ENCODE data around the gene SLC35B2. TPM values are rescaled to one million over a fixed set of nuclear protein-coding genes. Genes with fewer than 3 reads are reported as not detected.

The SLC35B2 gene
- total and polyA plus RNA-seq, 2 donors from 2014 or later: 45.1 to 49.5 TPM

DNA sequence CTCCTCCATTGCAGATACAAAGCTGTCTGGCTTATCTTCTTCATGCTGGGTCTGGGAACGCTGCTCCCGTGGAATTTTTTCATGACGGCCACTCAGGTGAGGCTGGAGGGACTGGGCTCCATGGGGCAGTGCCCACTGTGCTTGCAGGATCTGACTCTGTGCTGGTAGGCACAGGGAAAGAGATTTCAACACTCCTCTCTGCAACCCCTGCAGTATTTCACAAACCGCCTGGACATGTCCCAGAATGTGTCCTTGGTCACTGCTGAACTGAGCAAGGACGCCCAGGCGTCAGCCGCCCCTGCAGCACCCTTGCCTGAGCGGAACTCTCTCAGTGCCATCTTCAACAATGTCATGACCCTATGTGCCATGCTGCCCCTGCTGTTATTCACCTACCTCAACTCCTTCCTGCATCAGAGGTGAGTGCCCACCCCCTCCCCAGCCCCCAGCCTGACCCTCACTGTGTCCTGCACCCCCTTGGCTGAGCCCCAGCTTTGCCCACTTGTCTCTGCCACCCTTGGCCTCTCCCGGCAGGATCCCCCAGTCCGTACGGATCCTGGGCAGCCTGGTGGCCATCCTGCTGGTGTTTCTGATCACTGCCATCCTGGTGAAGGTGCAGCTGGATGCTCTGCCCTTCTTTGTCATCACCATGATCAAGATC is 27.8 kb downstream of the SLC35B2 start:
- Histone ChIP-seq H3K27ac (ENCODE audit: low read depth in 2 of 2, low read length in 2 of 2) (no peak overlapping the region), H3K4me1 (ENCODE audit: control insufficient read depth in 2 of 3, insufficient read depth in 2 of 3, low read depth in 1 of 3, low read length in 3 of 3) (peaks cover 0 to 24% (median 21%) of the 10 kb centered on the region in 3 donors), H3K9ac (ENCODE audit: low read length in 3 of 3) (no peak overlapping the region), H3K9me3 (ENCODE audit: control insufficient read depth in 2 of 3, insufficient read depth in 1 of 3, low read length in 3 of 3) (no peaks in the 10 kb centered on the region), H3K27me3 (ENCODE audit: control insufficient read depth, insufficient read depth, low read length) (no peaks in the 10 kb centered on the region), H3K36me3 (ENCODE audit: control insufficient read depth in 2 of 3, insufficient read depth in 3 of 3, low read length in 3 of 3) (peaks cover 0 to 5% (median 0%) of the 10 kb centered on the region in 3 donors), H3K4me3 (ENCODE audit: low read length in 3 of 3) (no peak overlapping the region)
- TF ChIP-seq, protein P1, sequence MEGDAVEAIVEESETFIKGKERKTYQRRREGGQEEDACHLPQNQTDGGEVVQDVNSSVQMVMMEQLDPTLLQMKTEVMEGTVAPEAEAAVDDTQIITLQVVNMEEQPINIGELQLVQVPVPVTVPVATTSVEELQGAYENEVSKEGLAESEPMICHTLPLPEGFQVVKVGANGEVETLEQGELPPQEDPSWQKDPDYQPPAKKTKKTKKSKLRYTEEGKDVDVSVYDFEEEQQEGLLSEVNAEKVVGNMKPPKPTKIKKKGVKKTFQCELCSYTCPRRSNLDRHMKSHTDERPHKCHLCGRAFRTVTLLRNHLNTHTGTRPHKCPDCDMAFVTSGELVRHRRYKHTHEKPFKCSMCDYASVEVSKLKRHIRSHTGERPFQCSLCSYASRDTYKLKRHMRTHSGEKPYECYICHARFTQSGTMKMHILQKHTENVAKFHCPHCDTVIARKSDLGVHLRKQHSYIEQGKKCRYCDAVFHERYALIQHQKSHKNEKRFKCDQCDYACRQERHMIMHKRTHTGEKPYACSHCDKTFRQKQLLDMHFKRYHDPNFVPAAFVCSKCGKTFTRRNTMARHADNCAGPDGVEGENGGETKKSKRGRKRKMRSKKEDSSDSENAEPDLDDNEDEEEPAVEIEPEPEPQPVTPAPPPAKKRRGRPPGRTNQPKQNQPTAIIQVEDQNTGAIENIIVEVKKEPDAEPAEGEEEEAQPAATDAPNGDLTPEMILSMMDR (IDR thresholded peaks at IDR 0.05; ENCODE audit: borderline replicate concordance, extremely low read depth, insufficient read depth): no peak
- intact Hi-C loops (cut with DNase I): no loop called here
- DNase-seq (no peak), FAIRE-seq (no peak)

DNA sequence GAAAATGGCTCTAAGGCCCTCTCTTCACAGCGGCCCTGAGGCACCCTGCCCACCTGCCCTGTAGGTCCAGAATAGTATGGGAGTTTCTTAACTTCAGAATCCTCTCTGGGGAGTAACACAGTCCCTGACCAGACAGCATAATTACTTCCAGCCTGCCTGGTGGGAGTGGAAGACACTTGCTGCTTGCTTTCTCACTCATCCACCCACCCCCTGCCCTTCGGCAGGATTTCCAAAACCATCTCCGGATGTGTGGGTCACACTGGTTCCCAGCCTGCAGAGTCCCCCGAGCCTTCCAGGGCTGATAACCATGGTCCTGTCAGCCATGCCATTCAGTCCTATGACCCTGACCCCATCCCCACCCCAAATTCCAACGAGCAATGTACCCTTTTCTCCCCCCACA is 28.5 kb downstream of the SLC35B2 start:
- Histone ChIP-seq H3K27me3 (ENCODE audit: control insufficient read depth, insufficient read depth, low read length) (no peaks in the 10 kb centered on the region), H3K27ac (ENCODE audit: low read depth in 2 of 2, low read length in 2 of 2) (no peak overlapping the region), H3K4me1 (ENCODE audit: control insufficient read depth in 2 of 3, insufficient read depth in 2 of 3, low read depth in 1 of 3, low read length in 3 of 3) (peaks cover 0 to 22% (median 22%) of the 10 kb centered on the region in 3 donors), H3K4me3 (ENCODE audit: low read length in 3 of 3) (no peak overlapping the region), H3K9me3 (ENCODE audit: control insufficient read depth in 2 of 3, insufficient read depth in 1 of 3, low read length in 3 of 3) (no peaks in the 10 kb centered on the region), H3K36me3 (ENCODE audit: control insufficient read depth in 2 of 3, insufficient read depth in 3 of 3, low read length in 3 of 3) (peaks cover 0 to 5% (median 0%) of the 10 kb centered on the region in 3 donors), H3K9ac (ENCODE audit: low read length in 3 of 3) (no peak overlapping the region)
- intact Hi-C loops (cut with DNase I): no loop called here
- TF ChIP-seq, protein P1 (IDR thresholded peaks at IDR 0.05; ENCODE audit: borderline replicate concordance, extremely low read depth, insufficient read depth): no peak
- DNase-seq: no peak
- no peak for FAIRE-seq

DNA sequence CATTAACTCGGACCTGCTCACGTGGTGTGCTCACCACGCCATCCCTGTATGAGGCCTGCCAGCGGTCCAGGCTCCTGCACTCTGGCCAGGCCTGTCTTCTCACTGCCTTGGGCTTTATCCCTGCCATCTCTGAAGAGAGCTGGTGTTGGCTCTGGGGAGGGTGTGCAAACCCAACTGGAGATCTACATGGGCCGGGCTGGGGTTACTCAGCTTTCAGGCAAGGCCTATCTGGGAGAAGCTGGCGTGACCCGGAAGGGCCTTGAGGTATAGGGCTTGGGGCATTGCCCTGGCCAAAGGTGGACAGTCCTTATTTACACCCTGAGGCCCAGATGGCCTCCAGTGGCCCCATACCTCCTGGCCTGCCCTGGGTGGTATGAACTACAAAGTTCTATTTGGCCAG is 28.9 kb downstream of the SLC35B2 start:
- Histone ChIP-seq H3K27ac (ENCODE audit: low read depth in 2 of 2, low read length in 2 of 2) (no peak overlapping the region), H3K9me3 (ENCODE audit: control insufficient read depth in 2 of 3, insufficient read depth in 1 of 3, low read length in 3 of 3) (no peaks in the 10 kb centered on the region), H3K36me3 (ENCODE audit: control insufficient read depth in 2 of 3, insufficient read depth in 3 of 3, low read length in 3 of 3) (peaks cover 0 to 5% (median 0%) of the 10 kb centered on the region in 3 donors), H3K27me3 (ENCODE audit: control insufficient read depth, insufficient read depth, low read length) (no peaks in the 10 kb centered on the region), H3K9ac (ENCODE audit: low read length in 3 of 3) (no peak overlapping the region), H3K4me1 (ENCODE audit: control insufficient read depth in 2 of 3, insufficient read depth in 2 of 3, low read depth in 1 of 3, low read length in 3 of 3) (peaks cover 0 to 18% (median 18%) of the 10 kb centered on the region in 3 donors), H3K4me3 (ENCODE audit: low read length in 3 of 3) (no peak overlapping the region)
- FAIRE-seq (no peak), DNase-seq (no peak)
- intact Hi-C loops (cut with DNase I): no loop called here
- TF ChIP-seq, protein P1 (IDR thresholded peaks at IDR 0.05; ENCODE audit: borderline replicate concordance, extremely low read depth, insufficient read depth): no peak
